Lung microvascular endothelial cell (primary cell): ENCODE data around the gene LUC7L2. TPM values are rescaled to one million over a fixed set of nuclear protein-coding genes. Genes with fewer than 3 reads are reported as not detected.
"Not testable (repeated sequence)": the region's sequence is repeated elsewhere in the genome, so short reads cannot be mapped to it uniquely, and the experiment has no call there.

Experiments
- DNase-seq, 2 donors: peaks; one replicate each; pipeline versions ENCODE4 v3.0.0 to v3.0.0-alpha.2; 2010; ENCODE audit warnings: low read depth in 2 of 2
- total RNA-seq: library from RNA; depleted of rRNA; stranded (reverse); fragments of >200 nt; gene quantifications from 2 replicates; pipeline ENCODE4 v1.2.1, GENCODE V29; 2014

The LUC7L2 gene
- total RNA-seq, 1 donor from 2014 or later, result 22.2 TPM

- no peak for DNase-seq
Observed at GRCh38 chr7:139396323-139396951, 36.7 kb downstream of the LUC7L2 start.

GRCh38 chr7:139397192-139397591, 37.5 kb downstream of the LUC7L2 start:
- no peak for DNase-seq

GRCh38 chr7:139403601-139404000, 43.9 kb downstream of the LUC7L2 start:
- DNase-seq, result no peak

- DNase-seq, result no peak
Observed at GRCh38 chr7:139407555-139407954, 47.9 kb downstream of the LUC7L2 start.

GRCh38 chr7:139414743-139415402, 55.2 kb downstream of the LUC7L2 start:
- DNase-seq, result not testable (repeated sequence)

GRCh38 chr7:139416405-139416804, 56.7 kb downstream of the LUC7L2 start:
- DNase-seq, result no peak

- no peak for DNase-seq
Observed at GRCh38 chr7:139417478-139417877, 57.8 kb downstream of the LUC7L2 start.

GRCh38 chr7:139421123-139421522, 61.4 kb downstream of the LUC7L2 start:
- DNase-seq, result no peak

- DNase-seq, result no peak
Observed at GRCh38 chr7:139422126-139422525, 62.4 kb downstream of the LUC7L2 start.

GRCh38 chr7:139423091-139423490, 63.4 kb downstream of the LUC7L2 start:
- no peak for DNase-seq

GRCh38 chr7:139424004-139424403, 64.3 kb downstream of the LUC7L2 start:
- no peak for DNase-seq

- not testable (repeated sequence) for DNase-seq
Observed at GRCh38 chr7:139425701-139426100, 66.0 kb downstream of the LUC7L2 start.

GRCh38 chr7:139426258-139427028, 66.7 kb downstream of the LUC7L2 start:
- no peak for DNase-seq

GRCh38 chr7:139427029-139427420, 67.3 kb downstream of the LUC7L2 start:
- no peak for DNase-seq

GRCh38 chr7:139427788-139428187, 68.1 kb downstream of the LUC7L2 start:
- DNase-seq, result no peak

- not testable (repeated sequence) for DNase-seq
Observed at GRCh38 chr7:139429735-139430134, 70.0 kb downstream of the LUC7L2 start.

GRCh38 chr7:139430443-139430842, 70.7 kb downstream of the LUC7L2 start:
- DNase-seq, result no peak

- no peak for DNase-seq
Observed at GRCh38 chr7:139431010-139431409, 71.3 kb downstream of the LUC7L2 start.

- DNase-seq, result no peak
Observed at GRCh38 chr7:139431459-139431858, 71.8 kb downstream of the LUC7L2 start.

- no peak for DNase-seq
Observed at GRCh38 chr7:139436806-139437205, 77.1 kb downstream of the LUC7L2 start.

- DNase-seq, result no peak
Observed at GRCh38 chr7:139439375-139439774, 79.7 kb downstream of the LUC7L2 start.

GRCh38 chr7:139441961-139442360, 82.3 kb downstream of the LUC7L2 start:
- no peak for DNase-seq
